H9 (cell line): Measurements from ENCODE around the gene AMN. TPM values are rescaled to one million over a fixed set of nuclear protein-coding genes. Genes with fewer than 3 reads are reported as not detected.

Experiments used
- DNase-seq: peaks from one replicate; pipeline ENCODE4 v3.0.0-alpha.2; 2017
- H2AFZ ChIP-seq: one replicate; pipeline ENCODE4 v1.6.1; 2013; ENCODE audit warnings: mild to moderate bottlenecking, low read length, control low read depth, moderate library complexity
- H2AK5ac ChIP-seq: 2 replicates; pipeline ENCODE4 v1.6.1; 2013; ENCODE audit warnings: low read length, control low read depth, mixed read lengths; ENCODE audit not compliant: insufficient read length
- H2BK120ac ChIP-seq: one replicate; pipeline ENCODE4 v1.6.1; 2013; ENCODE audit warnings: low read depth, mild to moderate bottlenecking, low read length, control low read depth, inconsistent platforms; ENCODE audit not compliant: poor library complexity, severe bottlenecking
- H2BK12ac ChIP-seq: 2 replicates; pipeline ENCODE4 v1.6.1; 2013; ENCODE audit warnings: low read length, control low read depth, mixed read lengths, low read depth; ENCODE audit not compliant: insufficient read length
- H2BK15ac ChIP-seq: 2 replicates; pipeline ENCODE4 v1.6.1; 2013; ENCODE audit warnings: low read depth, low read length, control low read depth
- H2BK20ac ChIP-seq: one replicate; pipeline ENCODE4 v1.6.1; 2013; ENCODE audit warnings: low read depth, mild to moderate bottlenecking, low read length, control low read depth, inconsistent platforms; ENCODE audit not compliant: poor library complexity, severe bottlenecking
- H2BK5ac ChIP-seq: 2 replicates; pipeline ENCODE4 v1.6.1; 2013; ENCODE audit warnings: low read length, control low read depth, mixed read lengths; ENCODE audit not compliant: insufficient read length
- H3K14ac ChIP-seq: 2 replicates; pipeline ENCODE4 v1.6.1; 2013; ENCODE audit warnings: low read length, control low read depth; ENCODE audit not compliant: insufficient read depth
- H3K18ac ChIP-seq: 2 replicates; pipeline ENCODE4 v1.6.1; 2013; ENCODE audit warnings: low read depth, mild to moderate bottlenecking, mixed read lengths, low read length, control low read depth; ENCODE audit not compliant: insufficient read length
- H3K23ac ChIP-seq: 2 replicates; pipeline ENCODE4 v1.6.1; 2013; ENCODE audit warnings: low read length, control low read depth, mixed read lengths, low read depth; ENCODE audit not compliant: insufficient read length
- H3K23me2 ChIP-seq: 2 replicates; pipeline ENCODE4 v1.6.1; 2013; ENCODE audit warnings: low read depth, mild to moderate bottlenecking, mixed read lengths, low read length, control low read depth; ENCODE audit not compliant: insufficient read length, poor library complexity, severe bottlenecking
- H3K27ac ChIP-seq: 2 replicates; pipeline ENCODE4 v1.5.1; 2013; ENCODE audit warnings: low read length, control low read depth, mixed read lengths, low read depth; ENCODE audit not compliant: insufficient read length
- H3K27me3 ChIP-seq: 2 replicates; pipeline ENCODE4 v1.6.1; 2013; ENCODE audit warnings: low read length, control low read depth, inconsistent platforms; ENCODE audit not compliant: insufficient read depth
- H3K4ac ChIP-seq: 2 replicates; pipeline ENCODE4 v1.6.1; 2013; ENCODE audit warnings: low read depth, mild to moderate bottlenecking, control low read depth, inconsistent platforms, low read length, moderate library complexity
- H3K4me1 ChIP-seq: 2 replicates; pipeline ENCODE4 v1.6.1; 2013; ENCODE audit warnings: low read length, control low read depth, inconsistent platforms; ENCODE audit not compliant: insufficient read depth
- H3K4me2 ChIP-seq: 2 replicates; pipeline ENCODE4 v1.6.1; 2013; ENCODE audit warnings: low read length, control low read depth, mixed read lengths; ENCODE audit not compliant: insufficient read length, insufficient read depth
- H3K56ac ChIP-seq: 2 replicates; pipeline ENCODE4 v1.6.1; 2013; ENCODE audit warnings: low read depth, mild to moderate bottlenecking, mixed read lengths, low read length, control low read depth; ENCODE audit not compliant: insufficient read length
- H3K79me1 ChIP-seq: 2 replicates; pipeline ENCODE4 v1.6.1; 2013; ENCODE audit warnings: low read depth, mild to moderate bottlenecking, moderate library complexity, low read length, control low read depth, inconsistent platforms; ENCODE audit not compliant: insufficient read depth, poor library complexity, severe bottlenecking
- H3K79me2 ChIP-seq: 2 replicates; pipeline ENCODE4 v1.6.1; 2013; ENCODE audit warnings: low read length, control low read depth, inconsistent platforms; ENCODE audit not compliant: insufficient read depth
- H3K9ac ChIP-seq: 2 replicates; pipeline ENCODE4 v1.6.1; 2013; ENCODE audit warnings: low read length, control low read depth, mixed read lengths; ENCODE audit not compliant: insufficient read length; ENCODE audit errors: extremely low read depth
- H3K9me3 ChIP-seq: one replicate; pipeline ENCODE4 v1.6.1; 2013; ENCODE audit warnings: low read depth, low read length, inconsistent platforms; ENCODE audit not compliant: control insufficient read depth
- H3T11ph ChIP-seq: one replicate; pipeline ENCODE4 v1.6.1; 2013; ENCODE audit warnings: mild to moderate bottlenecking, low read length, control low read depth, inconsistent platforms
- H4K20me1 ChIP-seq: one replicate; pipeline ENCODE4 v1.6.1; 2013; ENCODE audit not compliant: control insufficient read depth, insufficient read length, insufficient read depth
- H4K5ac ChIP-seq: 2 replicates; pipeline ENCODE4 v1.6.1; 2013; ENCODE audit warnings: low read depth, mild to moderate bottlenecking, mixed read lengths, low read length, control low read depth; ENCODE audit not compliant: insufficient read length
- H4K8ac ChIP-seq: replicated peaks from 2 replicates; pipeline ENCODE4 v1.6.1; 2013; ENCODE audit warnings: low read length, control low read depth, mixed read lengths, low read depth; ENCODE audit not compliant: insufficient read length
- H4K91ac ChIP-seq: 2 replicates; pipeline ENCODE4 v1.6.1; 2013; ENCODE audit warnings: low read depth, mild to moderate bottlenecking, moderate library complexity, mixed read lengths, low read length, control low read depth; ENCODE audit not compliant: insufficient read length
- H3K27ac Mint-ChIP-seq, 3 experiments: 2 replicates in 2 of 3; 3 replicates in 1 of 3; pipeline ENCODE4 v1.8.0; 2020 to 2021; ENCODE audit warnings: mixed read lengths in 3 of 3, mild to moderate bottlenecking in 1 of 3, moderate library complexity in 1 of 3
- H3K27me3 Mint-ChIP-seq: 2 replicates; pipeline ENCODE4 v1.8.0; 2021; ENCODE audit warnings: low read depth, mild to moderate bottlenecking, moderate library complexity, mixed read lengths
- H3K36me3 Mint-ChIP-seq, 3 experiments: 2 replicates in 2 of 3; 3 replicates in 1 of 3; pipeline ENCODE4 v1.8.0; 2020 to 2021; ENCODE audit warnings: low read depth in 3 of 3, mixed read lengths in 3 of 3; ENCODE audit not compliant: insufficient read depth in 1 of 3
- H3K4me1 Mint-ChIP-seq, 2 experiments: 2 replicates each; pipeline ENCODE4 v1.8.0; 2020; ENCODE audit warnings: mixed read lengths in 2 of 2
- H3K4me3 Mint-ChIP-seq, 2 experiments: 2 replicates in 1 of 2; 3 replicates in 1 of 2; pipeline ENCODE4 v1.8.0; 2020 to 2021; ENCODE audit warnings: mild to moderate bottlenecking in 2 of 2, mixed read lengths in 2 of 2, moderate library complexity in 1 of 2
- H3K9me3 Mint-ChIP-seq, 2 experiments: 2 replicates in 1 of 2; 3 replicates in 1 of 2; pipeline ENCODE4 v1.8.0; 2020; ENCODE audit warnings: mild to moderate bottlenecking in 2 of 2, mixed read lengths in 2 of 2, moderate library complexity in 1 of 2
- CTCF ChIP-seq: fragments of 200-600 bp; sonication (generic); conservative IDR thresholded peaks from 3 replicates; pipeline ENCODE4 v1.8.0; 2021; ENCODE audit warnings: antibody characterized with exemption, mild to moderate bottlenecking
- WGBS: extraction: QIAGEN DNeasy Blood & Tissue Kit; methylation state at CpG from one replicate; pipeline ENCODE4 v1.1.7; 2013; ENCODE audit warnings: missing lambda C conversion rate, low lambda C conversion rate, mixed read lengths; ENCODE audit not compliant: insufficient read length; ENCODE audit errors: extremely low coverage; 5-methylcytosine and 5-hydroxymethylcytosine counted together
- total RNA-seq: library from RNA; stranded (reverse); gene quantifications from 2 replicates; pipeline ENCODE4 v1.2.1, GENCODE V29; 2021

The AMN gene
- total RNA-seq, 1 experiment from 2014 or later: 1.9 TPM

- no peaks in the 10 kb centered on the region for H3K4me1 Mint-ChIP-seq
- H3K4me2 ChIP-seq: no peak overlapping the region
Measured at GRCh38 chr14:102968306-102968705, 45.8 kb downstream of the AMN start.

More at GRCh38 chr14:102968306-102968705, 45.8 kb downstream of the AMN start:
- Mint-ChIP-seq H3K4me3 (no peak overlapping the region), H3K27me3 (no peaks in the 10 kb centered on the region), H3K9me3 (no peaks in the 10 kb centered on the region), H3K27ac (no peak overlapping the region), H3K36me3 (peaks cover 51 to 95% (median 87%) of the 10 kb centered on the region in 3 experiments; a peak in 6 of 7 replicates)
- H2AFZ ChIP-seq: no peak overlapping the region
- no peak overlapping the region for H3T11ph ChIP-seq
- H2BK12ac ChIP-seq: no peak overlapping the region
- H3K27me3 ChIP-seq: no peaks in the 10 kb centered on the region
- H2AK5ac ChIP-seq: no peak overlapping the region
- no peak overlapping the region for H2BK120ac ChIP-seq
- no peak for DNase-seq
- H2BK5ac ChIP-seq: no peak overlapping the region
- H3K23me2 ChIP-seq: no peaks in the 10 kb centered on the region
- no peak for TF ChIP-seq CTCF
- no peaks in the 10 kb centered on the region for H4K20me1 ChIP-seq
- H4K8ac ChIP-seq: no peak overlapping the region
- no peaks in the 10 kb centered on the region for H3K4me1 ChIP-seq
- H4K5ac ChIP-seq: no peak overlapping the region
- H3K14ac ChIP-seq: no peak overlapping the region
- H3K79me1 ChIP-seq: no peaks in the 10 kb centered on the region
- H3K79me2 ChIP-seq: no peaks in the 10 kb centered on the region
- no peak overlapping the region for H2BK15ac ChIP-seq
- no peak overlapping the region for H4K91ac ChIP-seq
- H3K23ac ChIP-seq: no peak overlapping the region
- H3K56ac ChIP-seq: no peak overlapping the region
- H3K9me3 ChIP-seq: no peaks in the 10 kb centered on the region
- no peak overlapping the region for H2BK20ac ChIP-seq
- H3K27ac ChIP-seq: no peak overlapping the region
- H3K18ac ChIP-seq: no peak overlapping the region
- H3K9ac ChIP-seq: no peak overlapping the region
- H3K4ac ChIP-seq: no peak overlapping the region
- no CpG with 5 or more reads among the region's 13 CpGs for WGBS
